Mucosa of gallbladder (tissue), 1 donor: ENCODE measurements around the gene ZNHIT1. TPM values are rescaled to one million over a fixed set of nuclear protein-coding genes. Genes with fewer than 3 reads are reported as not detected.

ENCODE experiments used
- total RNA-seq: library from RNA; stranded (reverse); gene quantifications from one replicate; pipeline ENCODE4 v1.2.1, GENCODE V29; 2021
- donor health status: DM: no; HTN: no; CAD: no.

Gene ZNHIT1
- total RNA-seq, 1 donor from 2014 or later, result 92.6 TPM

Other genes starting within 250 kb of the ZNHIT1 start
- gene MUC12, start 248.6 kb upstream of the ZNHIT1 start, total RNA-seq, result 0.72 TPM
- gene MUC17, start 198.1 kb upstream of the ZNHIT1 start, total RNA-seq, result under 0.01 TPM
- gene TRIM56, start 132.7 kb upstream of the ZNHIT1 start, total RNA-seq, result 57.7 TPM
- gene SERPINE1, start 91.1 kb upstream of the ZNHIT1 start, total RNA-seq, result 6.6 TPM
- 63.9 TPM for gene AP1S1, start 63.7 kb upstream of the ZNHIT1 start, total RNA-seq
- gene VGF, start 52.6 kb upstream of the ZNHIT1 start, total RNA-seq, result 0.29 TPM
- gene NAT16, start 37.9 kb upstream of the ZNHIT1 start, total RNA-seq, result not detected
- gene MOGAT3, start 17.1 kb upstream of the ZNHIT1 start, total RNA-seq, result 0.14 TPM
- 104 TPM for gene PLOD3, start 584 bp upstream of the ZNHIT1 start, total RNA-seq
- 46.4 TPM for gene CLDN15, start 19.6 kb downstream of the ZNHIT1 start, total RNA-seq
- gene FIS1, start 26.9 kb downstream of the ZNHIT1 start, total RNA-seq, result 190 TPM
- gene IFT22, start 103.6 kb downstream of the ZNHIT1 start, total RNA-seq, result 36.5 TPM
- 0.29 TPM for gene COL26A1, start 144.7 kb downstream of the ZNHIT1 start, total RNA-seq